Erythroblast (primary cell): ENCODE measurements around the gene CNGB1.

Experiments used
- GATA1 ChIP-seq: IDR thresholded peaks from 2 replicates; pipeline ENCODE4 v1.6.1; 2011; ENCODE audit warnings: low read depth, mild to moderate bottlenecking, control low read depth, low read length, moderate library complexity
- POLR2A ChIP-seq: IDR thresholded peaks from 2 replicates; pipeline ENCODE4 v1.6.1; 2011; ENCODE audit warnings: mild to moderate bottlenecking, low read length

GRCh38 chr16:57956270-57956808 is 14.6 kb downstream of the CNGB1 start:
- no peak for TF ChIP-seq POLR2A
- TF ChIP-seq GATA1 = no peak
